ENCODE data around the gene FGF12. TPM values are rescaled to one million over a fixed set of nuclear protein-coding genes. Genes with fewer than 3 reads are reported as not detected.

Gene FGF12
- total RNA-seq, 1 donor from 2014 or later = 7.0 TPM

DNA sequence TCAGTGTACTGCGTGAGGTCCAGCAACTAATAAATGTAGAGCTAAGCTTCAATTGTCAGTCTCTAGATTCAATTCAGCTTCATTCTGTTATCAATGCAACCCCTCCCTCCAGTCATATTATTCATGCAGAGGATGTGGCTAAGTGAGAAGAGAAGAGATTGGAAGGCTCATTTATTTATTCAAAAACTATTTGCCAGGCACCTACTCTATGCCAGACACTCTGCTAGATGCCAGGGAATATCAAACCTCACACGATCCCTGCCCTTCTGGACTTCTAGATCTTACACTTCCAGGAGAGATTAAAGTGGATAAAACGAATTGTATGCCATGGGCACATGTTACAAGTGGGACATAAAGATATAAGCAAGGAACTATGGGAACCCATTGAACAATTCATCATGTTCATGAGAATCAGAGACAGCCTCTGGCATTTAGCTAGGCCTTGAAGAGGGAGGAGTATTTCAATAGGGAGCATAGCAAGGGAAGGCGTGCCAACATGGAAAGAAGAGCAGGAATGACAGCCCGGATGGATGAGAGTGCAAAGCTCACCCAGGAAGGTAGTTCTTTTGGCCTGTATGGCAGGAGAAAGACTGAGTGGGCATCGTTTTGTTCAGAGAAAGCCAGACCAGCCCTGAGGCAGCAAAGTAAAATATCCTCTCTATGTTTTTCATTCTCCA is 75.4 kb downstream of the FGF12 start:
- Histone ChIP-seq H3K9me3 (ENCODE audit: low read depth) (no peaks in the 10 kb centered on the region), H3K4me2 (no peak overlapping the region), H4K20me1 (ENCODE audit: low read depth) (no peaks in the 10 kb centered on the region), H3K27me3 (no peaks in the 10 kb centered on the region), H3K4me1 (no peaks in the 10 kb centered on the region), H3F3A (ENCODE audit: low read depth) (no peaks in the 10 kb centered on the region), H3K27ac (no peak overlapping the region), H3K36me3 (no peaks in the 10 kb centered on the region), H2AFZ (replicated peaks) (no peak overlapping the region), H3K4me3 (no peak overlapping the region), H3K79me2 (ENCODE audit: low read depth) (no peaks in the 10 kb centered on the region), H3K9ac (no peak overlapping the region)
- H3K27me3 Mint-ChIP-seq (ENCODE audit: insufficient read depth, low read depth) = no peaks in the 10 kb centered on the region
- H3K9me3 Mint-ChIP-seq = no peaks in the 10 kb centered on the region
- H3K27ac Mint-ChIP-seq = no peak overlapping the region
- no peaks in the 10 kb centered on the region for H3K4me1 Mint-ChIP-seq
- no peaks in the 10 kb centered on the region for H3K36me3 Mint-ChIP-seq
- no peak for DNase-seq (ENCODE audit: low spot score)
- H3K4me3 Mint-ChIP-seq = no peak overlapping the region
- TF ChIP-seq EZH2phosphoT487 (IDR thresholded peaks at IDR 0.05) (no peak), EZH2 (IDR thresholded peaks at IDR 0.05) (no peak), CTCF (IDR thresholded peaks at IDR 0.05) (no peak)

DNA sequence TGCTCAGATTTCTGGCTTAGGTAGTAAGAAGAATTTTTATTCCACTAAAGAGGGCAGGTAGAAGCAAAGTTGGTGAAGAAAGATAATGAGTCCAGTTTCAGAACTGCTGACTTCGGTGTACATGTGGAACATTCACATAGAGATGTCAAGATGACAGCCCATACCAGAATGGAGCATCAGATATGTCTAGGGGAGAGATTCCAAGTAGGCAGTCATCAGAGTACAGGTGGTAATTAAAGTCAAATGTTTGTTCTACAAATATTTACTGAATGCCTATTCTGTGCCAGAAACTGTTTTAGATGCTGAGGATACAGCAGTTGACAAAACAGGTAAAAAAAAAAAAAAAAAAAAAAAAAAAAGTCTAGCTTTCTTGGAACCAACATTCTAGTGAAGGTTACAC is 81.9 kb downstream of the FGF12 start:
- no peak overlapping the region for H3K27ac Mint-ChIP-seq
- Histone ChIP-seq H3K4me3 (no peak overlapping the region), H3K4me2 (no peak overlapping the region), H3K9ac (no peak overlapping the region), H3K36me3 (no peaks in the 10 kb centered on the region), H3K27me3 (no peaks in the 10 kb centered on the region), H4K20me1 (ENCODE audit: low read depth) (no peaks in the 10 kb centered on the region), H3K9me3 (ENCODE audit: low read depth) (no peaks in the 10 kb centered on the region), H3K27ac (no peak overlapping the region), H3K4me1 (no peaks in the 10 kb centered on the region), H3F3A (ENCODE audit: low read depth) (no peaks in the 10 kb centered on the region), H3K79me2 (ENCODE audit: low read depth) (no peaks in the 10 kb centered on the region), H2AFZ (replicated peaks) (no peak overlapping the region)
- no peaks in the 10 kb centered on the region for H3K9me3 Mint-ChIP-seq
- no peak for DNase-seq (ENCODE audit: low spot score)
- no peaks in the 10 kb centered on the region for H3K4me1 Mint-ChIP-seq
- no peaks in the 10 kb centered on the region for H3K36me3 Mint-ChIP-seq
- H3K27me3 Mint-ChIP-seq (ENCODE audit: insufficient read depth, low read depth) = no peaks in the 10 kb centered on the region
- no peak overlapping the region for H3K4me3 Mint-ChIP-seq
- TF ChIP-seq EZH2 (IDR thresholded peaks at IDR 0.05) = no peak
- no peak for TF ChIP-seq EZH2phosphoT487 (IDR thresholded peaks at IDR 0.05)
- no peak for TF ChIP-seq CTCF (IDR thresholded peaks at IDR 0.05)

- Histone ChIP-seq H3K27me3 (no peaks in the 10 kb centered on the region), H3K9ac (no peak overlapping the region), H3K79me2 (ENCODE audit: low read depth) (no peaks in the 10 kb centered on the region), H3K4me2 (no peak overlapping the region), H3K4me3 (no peak overlapping the region), H3K27ac (no peak overlapping the region), H3K4me1 (no peaks in the 10 kb centered on the region), H4K20me1 (ENCODE audit: low read depth) (no peaks in the 10 kb centered on the region), H3F3A (ENCODE audit: low read depth) (no peaks in the 10 kb centered on the region), H3K36me3 (no peaks in the 10 kb centered on the region), H2AFZ (replicated peaks) (no peak overlapping the region), H3K9me3 (ENCODE audit: low read depth) (no peaks in the 10 kb centered on the region)
- TF ChIP-seq EZH2phosphoT487 (IDR thresholded peaks at IDR 0.05) (no peak), EZH2 (IDR thresholded peaks at IDR 0.05) (no peak), CTCF (IDR thresholded peaks at IDR 0.05) (no peak)
- no peaks in the 10 kb centered on the region for H3K27me3 Mint-ChIP-seq (ENCODE audit: insufficient read depth, low read depth)
- no peaks in the 10 kb centered on the region for H3K9me3 Mint-ChIP-seq
- no peaks in the 10 kb centered on the region for H3K36me3 Mint-ChIP-seq
- no peak overlapping the region for H3K4me3 Mint-ChIP-seq
- no peak overlapping the region for H3K27ac Mint-ChIP-seq
- DNase-seq (ENCODE audit: low spot score) = no peak
- H3K4me1 Mint-ChIP-seq = no peaks in the 10 kb centered on the region
These were observed 84.7 kb downstream of the FGF12 start for GRCh38 chr3:192642651-192643050.
